PC-9 (cell line): ENCODE measurements around the gene CFAP46. TPM values are rescaled to one million over a fixed set of nuclear protein-coding genes. Genes with fewer than 3 reads are reported as not detected.

ENCODE experiments used
- BruUV-seq: library from RNA; stranded (reverse); fragments of 400-500 nt; replicated peaks from 2 replicates; lab custom pipeline; 2021; lab: Mats Ljungman, UMichigan
- CTCF ChIA-PET: fragments of 300-600 bp; sonication (Branson Sonifier 250); formaldehyde crosslinking; loops from one replicate; lab custom pipeline; 2022; ENCODE audit warnings: antibody characterized with exemption; lab: Charles Lee
- POLR2A ChIA-PET: fragments of 300-600 bp; sonication (Branson Sonifier 250); formaldehyde crosslinking; loops from one replicate; lab custom pipeline; 2022; ENCODE audit warnings: antibody characterized with exemption; ENCODE audit not compliant: unreplicated experiment; lab: Charles Lee
- DNase-seq, 2 experiments: peaks; one replicate each; pipeline versions ENCODE4 v3.0.0 to v3.0.0-alpha.2; 2015 to 2022; ENCODE audit warnings: mixed read lengths in 1 of 2
- H2AFZ ChIP-seq: fragments of 200-600 bp; sonication (generic); 2 replicates; pipeline ENCODE4 v1.8.1; 2017; ENCODE audit warnings: antibody characterized with exemption
- H3F3A ChIP-seq: fragments of 200-600 bp; sonication (generic); 2 replicates; pipeline ENCODE4 v1.8.1; 2017; ENCODE audit warnings: antibody characterized with exemption, mild to moderate bottlenecking, low read depth; ENCODE audit not compliant: insufficient read depth
- H3K27ac ChIP-seq: fragments of 200-600 bp; sonication (generic); 2 replicates; pipeline ENCODE4 v1.6.1; 2016; ENCODE audit warnings: mixed run types
- H3K27me3 ChIP-seq: fragments of 200-600 bp; sonication (generic); 2 replicates; pipeline ENCODE4 v1.6.1; 2016; ENCODE audit warnings: low read depth, mixed run types; ENCODE audit not compliant: insufficient read depth
- H3K36me3 ChIP-seq: fragments of 200-600 bp; sonication (generic); 2 replicates; pipeline ENCODE4 v1.6.1; 2016; ENCODE audit warnings: low read depth, mixed run types
- H3K4me1 ChIP-seq: fragments of 200-600 bp; sonication (generic); replicated peaks from 2 replicates; pipeline ENCODE4 v1.6.1; 2016; ENCODE audit warnings: mixed run types; ENCODE audit not compliant: insufficient read depth
- H3K4me2 ChIP-seq: fragments of 200-600 bp; sonication (generic); 2 replicates; pipeline ENCODE4 v1.6.1; 2017; ENCODE audit warnings: mixed run types
- H3K4me3 ChIP-seq: fragments of 200-600 bp; sonication (generic); 2 replicates; pipeline ENCODE4 v1.6.1; 2016; ENCODE audit warnings: mixed run types
- H3K79me2 ChIP-seq: fragments of 200-600 bp; sonication (generic); 2 replicates; pipeline ENCODE4 v1.6.1; 2017; ENCODE audit warnings: low read depth, mixed run types
- H3K9me2 ChIP-seq: fragments of 200-600 bp; sonication (generic); 2 replicates; pipeline ENCODE4 v1.8.1; 2017; ENCODE audit warnings: mild to moderate bottlenecking; ENCODE audit not compliant: insufficient read depth
- H3K9me3 ChIP-seq: fragments of 200-600 bp; sonication (generic); 2 replicates; pipeline ENCODE4 v1.8.1; 2016; ENCODE audit warnings: low read depth; ENCODE audit not compliant: insufficient read depth
- H4K20me1 ChIP-seq: fragments of 200-600 bp; sonication (generic); 2 replicates; pipeline ENCODE4 v1.8.1; 2017; ENCODE audit not compliant: insufficient read depth
- EZH2 ChIP-seq: fragments of 200-600 bp; sonication (generic); IDR thresholded peaks from 2 replicates; pipeline ENCODE4 v1.8.0; 2017; ENCODE audit warnings: antibody characterized with exemption, low read depth
- intact Hi-C: fragments of 100-400 bp; cut with micrococcal nuclease; formaldehyde crosslinking; loops from one replicate; pipeline ENCODE4 v1.10.0; 2022; ENCODE audit not compliant: unreplicated experiment
- total RNA-seq: library from RNA; stranded (reverse); gene quantifications from 2 replicates; pipeline ENCODE4 v1.2.3, GENCODE V29; 2021
- TF ChIP-seq, protein P1 (sequence below): fragments of 200-600 bp; sonication (generic); conservative IDR thresholded peaks from 2 replicates; pipeline ENCODE4 v1.6.1; 2017; ENCODE audit warnings: mixed run types, antibody characterized with exemption, mild to moderate bottlenecking, moderate library complexity

CFAP46 gene
- total RNA-seq, 1 experiment from 2014 or later = not detected

GRCh38 chr10:132884041-132884440 lies 58.3 kb downstream of the CFAP46 start:
- H3K27me3 ChIP-seq = peaks cover 61% of the 10 kb centered on the region
- H3K4me2 ChIP-seq = no peak overlapping the region
- no peak overlapping the region for H3K27ac ChIP-seq
- no peak overlapping the region for H3K4me3 ChIP-seq
- no TSS peak for BruUV-seq
- no peaks in the 10 kb centered on the region for H3K36me3 ChIP-seq
- no peaks in the 10 kb centered on the region for H3K9me3 ChIP-seq
- H2AFZ ChIP-seq = no peak overlapping the region
- POLR2A ChIA-PET = no interaction called here
- CTCF ChIA-PET = no interaction called here
- intact Hi-C loops = no loop called here
- DNase-seq = no peak
- H3F3A ChIP-seq = no peaks in the 10 kb centered on the region
- TF ChIP-seq, protein P1, sequence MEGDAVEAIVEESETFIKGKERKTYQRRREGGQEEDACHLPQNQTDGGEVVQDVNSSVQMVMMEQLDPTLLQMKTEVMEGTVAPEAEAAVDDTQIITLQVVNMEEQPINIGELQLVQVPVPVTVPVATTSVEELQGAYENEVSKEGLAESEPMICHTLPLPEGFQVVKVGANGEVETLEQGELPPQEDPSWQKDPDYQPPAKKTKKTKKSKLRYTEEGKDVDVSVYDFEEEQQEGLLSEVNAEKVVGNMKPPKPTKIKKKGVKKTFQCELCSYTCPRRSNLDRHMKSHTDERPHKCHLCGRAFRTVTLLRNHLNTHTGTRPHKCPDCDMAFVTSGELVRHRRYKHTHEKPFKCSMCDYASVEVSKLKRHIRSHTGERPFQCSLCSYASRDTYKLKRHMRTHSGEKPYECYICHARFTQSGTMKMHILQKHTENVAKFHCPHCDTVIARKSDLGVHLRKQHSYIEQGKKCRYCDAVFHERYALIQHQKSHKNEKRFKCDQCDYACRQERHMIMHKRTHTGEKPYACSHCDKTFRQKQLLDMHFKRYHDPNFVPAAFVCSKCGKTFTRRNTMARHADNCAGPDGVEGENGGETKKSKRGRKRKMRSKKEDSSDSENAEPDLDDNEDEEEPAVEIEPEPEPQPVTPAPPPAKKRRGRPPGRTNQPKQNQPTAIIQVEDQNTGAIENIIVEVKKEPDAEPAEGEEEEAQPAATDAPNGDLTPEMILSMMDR = no peak
- no peak for TF ChIP-seq EZH2
- no peaks in the 10 kb centered on the region for H3K4me1 ChIP-seq
- H4K20me1 ChIP-seq = no peaks in the 10 kb centered on the region
- H3K9me2 ChIP-seq = no peaks in the 10 kb centered on the region
- no peaks in the 10 kb centered on the region for H3K79me2 ChIP-seq

GRCh38 chr10:132883391-132883881 lies 58.9 kb downstream of the CFAP46 start:
- BruUV-seq = no TSS peak
- POLR2A ChIA-PET = no interaction called here
- no peaks in the 10 kb centered on the region for H4K20me1 ChIP-seq
- CTCF ChIA-PET = interaction anchor here (0.6 to 0.7 kb wide), 2 partner anchors 187 to 444 kb away, joined by 3 read pairs; no protein-coding TSS in a partner anchor
- TF ChIP-seq, protein P1 = no peak
- TF ChIP-seq EZH2 = no peak
- peaks cover 63% of the 10 kb centered on the region for H3K27me3 ChIP-seq
- no peaks in the 10 kb centered on the region for H3K9me3 ChIP-seq
- H3K36me3 ChIP-seq = no peaks in the 10 kb centered on the region
- H3K9me2 ChIP-seq = no peaks in the 10 kb centered on the region
- no peaks in the 10 kb centered on the region for H3K4me1 ChIP-seq
- no peaks in the 10 kb centered on the region for H3F3A ChIP-seq
- no peak overlapping the region for H2AFZ ChIP-seq
- no peak overlapping the region for H3K4me2 ChIP-seq
- no peak for DNase-seq
- H3K79me2 ChIP-seq = no peaks in the 10 kb centered on the region
- intact Hi-C loops = no loop called here
- no peak overlapping the region for H3K4me3 ChIP-seq
- no peak overlapping the region for H3K27ac ChIP-seq

GRCh38 chr10:132882069-132882951 lies 60.1 kb downstream of the CFAP46 start:
- Histone ChIP-seq H3K4me3 (no peak overlapping the region), H2AFZ (no peak overlapping the region), H4K20me1 (no peaks in the 10 kb centered on the region), H3K27ac (no peak overlapping the region), H3F3A (no peaks in the 10 kb centered on the region), H3K36me3 (no peaks in the 10 kb centered on the region), H3K79me2 (no peaks in the 10 kb centered on the region), H3K4me2 (no peak overlapping the region), H3K4me1 (no peaks in the 10 kb centered on the region), H3K9me2 (no peaks in the 10 kb centered on the region), H3K9me3 (no peaks in the 10 kb centered on the region), H3K27me3 (peaks cover 74% of the 10 kb centered on the region)
- ChIA-PET CTCF (interaction anchor here (0.7 kb wide), 1 partner anchor 445 kb away, joined by 3 read pairs; no protein-coding TSS in a partner anchor), POLR2A (no interaction called here)
- no peak for DNase-seq
- intact Hi-C loops = no loop called here
- TF ChIP-seq, protein P1 = no peak
- TF ChIP-seq EZH2 = no peak
- BruUV-seq = no TSS peak
